ENCODE data around the gene HOATZ.

DNA sequence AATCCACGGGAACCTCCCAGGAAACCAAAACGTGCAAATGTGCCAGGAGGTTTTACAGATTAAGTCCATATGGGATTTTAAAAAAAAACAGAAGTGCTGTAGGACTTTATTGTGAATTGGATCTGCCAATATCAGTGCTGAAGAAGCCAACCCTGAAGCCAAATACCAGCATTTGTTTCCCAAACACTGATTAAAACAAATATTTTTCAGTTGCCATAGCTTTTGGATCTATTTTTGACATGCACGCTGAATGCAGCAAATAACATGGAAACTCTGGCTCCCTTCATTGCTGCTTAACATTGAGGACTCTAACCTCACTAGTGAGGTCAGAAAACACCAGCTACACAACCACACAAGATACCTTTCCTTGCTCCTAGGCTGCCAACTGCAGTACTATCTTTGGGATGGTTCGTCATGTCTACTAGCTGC lies 59.3 kb downstream of the HOATZ start:
- TF ChIP-seq NCOA2 (CRISPR knock-in tag; IDR thresholded peaks at IDR 0.05) (no peak), ZFX (CRISPR knock-in tag; IDR thresholded peaks at IDR 0.05; ENCODE audit: low read depth) (no peak), GTF2F1 (IDR thresholded peaks at IDR 0.05; ENCODE audit: low read length) (no peak), TARDBP (CRISPR knock-in tag; IDR thresholded peaks at IDR 0.05) (no peak), ZNF510 (CRISPR knock-in tag; IDR thresholded peaks at IDR 0.05; ENCODE audit: low read depth) (no peak)
- TF ChIP-seq, protein P1, sequence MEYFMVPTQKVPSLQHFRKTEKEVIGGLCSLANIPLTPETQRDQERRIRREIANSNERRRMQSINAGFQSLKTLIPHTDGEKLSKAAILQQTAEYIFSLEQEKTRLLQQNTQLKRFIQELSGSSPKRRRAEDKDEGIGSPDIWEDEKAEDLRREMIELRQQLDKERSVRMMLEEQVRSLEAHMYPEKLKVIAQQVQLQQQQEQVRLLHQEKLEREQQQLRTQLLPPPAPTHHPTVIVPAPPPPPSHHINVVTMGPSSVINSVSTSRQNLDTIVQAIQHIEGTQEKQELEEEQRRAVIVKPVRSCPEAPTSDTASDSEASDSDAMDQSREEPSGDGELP (IDR thresholded peaks at IDR 0.05; ENCODE audit: borderline replicate concordance, low read depth) = no peak
